Tongue (tissue), 2 donors: Measurements from ENCODE around the gene UGGT1. TPM values are rescaled to one million over a fixed set of nuclear protein-coding genes. Genes with fewer than 3 reads are reported as not detected.

Experiments used
- DNase-seq: peaks from one replicate; pipeline ENCODE4 v3.0.0-alpha.2; 2015
- total RNA-seq: library from RNA; depleted of rRNA; stranded (reverse); fragments of >200 nt; gene quantifications from one replicate; pipeline ENCODE4 v1.2.3, GENCODE V29; 2014

The UGGT1 gene
- 57.2 TPM for total RNA-seq

DNA sequence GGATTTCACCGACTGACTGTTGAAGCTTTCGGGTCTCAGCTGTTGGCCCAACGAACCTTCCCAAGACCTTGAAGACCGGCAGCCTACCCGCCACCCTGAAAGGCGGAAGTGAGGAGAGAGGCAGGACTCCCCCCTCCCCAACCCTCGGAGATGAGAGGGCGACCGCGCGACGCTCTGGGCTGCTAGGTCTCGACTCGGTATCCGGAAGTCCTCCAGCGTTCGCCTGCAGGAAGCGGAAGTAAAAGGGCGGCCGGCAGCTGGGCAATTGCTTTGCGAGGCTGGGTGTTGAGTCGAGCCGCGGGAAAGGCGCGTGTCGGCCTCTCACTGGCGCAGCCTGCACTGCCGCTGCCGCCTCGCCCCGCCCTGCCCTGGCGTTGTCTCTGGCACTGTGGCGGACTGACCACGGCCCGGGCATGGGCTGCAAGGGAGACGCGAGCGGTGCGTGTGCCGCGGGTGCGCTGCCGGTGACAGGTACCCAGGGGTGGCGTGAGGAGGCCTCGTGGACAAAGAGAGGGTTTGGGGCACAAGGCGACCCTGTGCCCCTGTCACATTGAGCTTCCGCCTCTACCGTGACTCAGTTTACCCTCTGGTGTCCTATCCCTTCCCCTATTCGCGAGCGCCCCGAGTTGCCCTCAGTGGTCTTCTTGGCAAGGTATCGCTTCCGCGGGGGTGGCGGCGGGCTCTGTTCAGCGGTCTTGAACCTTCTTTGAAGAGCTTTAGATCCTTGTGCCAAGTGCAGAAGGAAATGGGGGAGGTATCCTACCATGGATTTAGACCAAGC, at the start of gene UGGT1:
TSS of gene UGGT1 (plus strand) at position 256 of the 781 bp plus-strand sequence. CDS start at position 414, 158 bp downstream.
- peak; percentile 98 for DNase-seq

- DNase-seq: no peak
These were observed 49.4 kb upstream of the UGGT1 start for GRCh38 chr2:128041561-128041960.

- no peak for DNase-seq
These were observed 48.0 kb upstream of the UGGT1 start for GRCh38 chr2:128043041-128043440.

DNA sequence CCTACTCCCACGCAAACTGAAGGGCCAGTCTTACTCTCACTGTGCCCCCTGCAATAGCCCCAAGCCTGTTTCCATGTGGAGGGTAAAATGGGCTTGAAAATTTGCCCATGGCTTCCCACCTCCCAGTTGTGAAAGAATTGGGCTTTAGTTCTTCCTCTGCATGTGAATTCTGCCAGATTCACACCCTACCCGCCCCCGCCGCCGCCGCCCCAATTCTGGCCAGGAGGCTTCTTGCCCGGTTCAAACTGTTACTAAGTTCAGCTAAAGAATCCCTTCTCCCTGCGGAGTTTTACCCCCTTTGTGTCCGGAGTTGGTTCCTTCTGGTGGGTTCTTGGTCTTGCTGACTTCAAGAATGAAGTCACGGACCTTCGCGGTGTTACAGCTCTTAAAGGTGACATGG, 37.7 kb upstream of the UGGT1 start:
- no peak for DNase-seq

- DNase-seq: no peak
These were observed 36.7 kb upstream of the UGGT1 start for GRCh38 chr2:128054104-128054885.

- DNase-seq: no peak
These were observed 33.7 kb upstream of the UGGT1 start for GRCh38 chr2:128057334-128057733.

- no peak for DNase-seq
These were observed 32.9 kb upstream of the UGGT1 start for GRCh38 chr2:128058114-128058513.

GRCh38 chr2:128062571-128062970, 28.4 kb upstream of the UGGT1 start:
- DNase-seq: no peak

- DNase-seq: no peak
These were observed 26.6 kb upstream of the UGGT1 start for GRCh38 chr2:128064353-128064752.

GRCh38 chr2:128069769-128070168, 21.2 kb upstream of the UGGT1 start:
- no peak for DNase-seq

- no peak for DNase-seq
These were observed 17.7 kb upstream of the UGGT1 start for GRCh38 chr2:128073278-128073677.

DNA sequence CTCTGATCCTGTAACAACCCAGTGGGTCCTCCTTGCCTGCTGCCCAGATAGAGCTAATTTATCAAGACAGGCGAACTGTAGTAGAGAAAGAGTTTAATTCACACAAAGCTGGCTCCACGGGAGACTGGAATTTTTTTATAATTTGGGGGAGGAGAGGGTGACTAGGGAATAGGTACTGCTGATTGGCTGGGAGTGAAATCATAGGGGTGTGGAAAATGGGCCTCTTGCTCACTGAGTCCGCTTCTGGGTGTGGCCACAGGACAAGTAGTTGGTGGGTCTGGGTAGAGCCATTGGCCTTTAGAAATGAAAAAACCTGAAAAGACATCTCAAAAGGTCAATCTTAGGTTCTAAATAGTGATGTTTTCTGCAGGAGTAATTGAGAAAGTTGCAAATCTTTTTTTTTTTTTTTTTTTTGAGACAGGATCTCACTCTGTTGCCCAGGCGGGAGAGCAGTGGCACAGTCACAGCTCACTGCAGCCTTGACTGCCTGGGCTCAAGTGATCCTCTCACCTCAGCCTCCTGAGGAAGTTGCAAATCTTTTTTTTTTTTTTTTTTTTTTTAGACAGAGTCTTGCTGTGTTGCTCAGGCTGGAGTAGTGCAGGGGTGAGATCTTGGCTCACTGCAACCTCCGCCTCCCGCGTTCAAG, 14.4 kb upstream of the UGGT1 start:
- DNase-seq: no peak

DNA sequence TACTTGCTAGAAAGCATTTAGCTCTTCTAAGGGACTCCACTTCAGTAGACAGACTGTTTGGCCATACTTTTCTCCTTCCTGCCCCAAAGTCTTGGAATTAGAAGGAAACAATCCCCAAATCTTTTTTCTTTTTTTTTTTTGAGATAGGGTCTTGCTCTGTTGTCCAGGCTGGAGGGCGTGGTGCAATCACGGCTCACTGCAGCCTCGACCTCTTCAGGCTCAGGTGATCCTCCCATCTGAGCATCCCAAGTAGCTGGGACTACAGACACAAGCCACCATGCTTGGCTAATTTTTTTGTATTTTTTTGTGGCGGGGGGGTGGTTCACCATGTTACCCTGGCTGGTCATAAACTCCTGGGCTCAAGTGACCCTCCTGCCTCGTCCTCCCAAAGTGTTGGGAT, 6.2 kb upstream of the UGGT1 start:
- no peak for DNase-seq

DNA sequence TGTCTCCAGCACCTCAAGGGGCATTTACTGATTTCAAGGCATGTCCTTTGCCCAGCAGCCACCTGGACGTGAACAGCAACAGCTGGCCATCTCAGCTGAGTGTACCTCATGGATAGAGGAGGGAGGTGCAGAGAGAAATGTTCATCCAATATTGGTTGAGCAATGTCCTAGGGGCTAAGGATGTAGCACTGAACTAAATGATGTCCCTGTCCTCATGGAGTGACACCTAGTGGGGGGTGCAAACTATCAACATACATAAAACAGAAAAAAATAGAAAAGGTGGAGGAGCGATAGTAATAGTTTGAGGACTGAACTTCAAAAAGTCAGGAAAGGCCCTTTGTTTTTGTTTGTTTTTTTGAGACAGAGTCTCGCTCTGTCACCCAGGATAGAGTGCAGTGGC, 4.8 kb upstream of the UGGT1 start:
- DNase-seq: no peak

DNA sequence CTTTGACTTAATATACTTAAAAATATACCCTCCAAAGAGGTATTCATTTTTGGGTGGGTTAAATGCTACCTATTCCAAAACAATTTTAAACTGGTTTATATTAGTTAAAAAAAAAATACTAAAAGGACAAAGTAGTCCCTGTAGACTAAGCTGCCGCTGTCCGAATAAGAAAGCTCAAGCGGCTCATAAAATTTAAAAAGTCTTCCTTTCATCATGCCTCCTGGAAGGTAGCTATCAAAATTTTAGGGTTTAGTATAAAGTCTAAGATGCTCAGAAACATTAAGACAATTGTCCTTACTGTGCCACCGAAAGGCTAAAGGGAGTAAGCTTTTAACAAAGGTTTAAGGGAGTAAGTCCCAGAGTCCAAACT, 440 bp upstream of the UGGT1 start:
- no peak for DNase-seq

DNA sequence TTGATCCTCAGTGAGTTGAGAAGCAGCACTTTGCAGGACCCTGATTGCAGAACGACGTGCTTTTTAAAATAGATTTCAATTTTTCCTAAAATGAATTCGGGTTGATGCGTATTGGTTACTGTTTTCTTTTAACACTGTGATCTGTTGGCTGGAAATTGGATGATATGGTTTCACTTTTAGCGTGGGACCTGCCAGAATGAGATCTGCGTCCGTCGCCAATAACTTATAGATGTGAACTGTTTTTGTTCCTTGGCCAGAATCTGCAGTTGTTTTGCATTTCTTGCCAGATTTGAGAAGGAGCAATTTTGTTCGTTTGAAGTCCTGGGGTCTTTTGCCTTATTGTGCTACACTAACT, 703 bp downstream of the UGGT1 start:
- peak; percentile 43 for DNase-seq

GRCh38 chr2:128092656-128093055, 1.7 kb downstream of the UGGT1 start:
- DNase-seq: no peak

- no peak for DNase-seq
These were observed 2.8 kb downstream of the UGGT1 start for GRCh38 chr2:128093762-128094161.

DNA sequence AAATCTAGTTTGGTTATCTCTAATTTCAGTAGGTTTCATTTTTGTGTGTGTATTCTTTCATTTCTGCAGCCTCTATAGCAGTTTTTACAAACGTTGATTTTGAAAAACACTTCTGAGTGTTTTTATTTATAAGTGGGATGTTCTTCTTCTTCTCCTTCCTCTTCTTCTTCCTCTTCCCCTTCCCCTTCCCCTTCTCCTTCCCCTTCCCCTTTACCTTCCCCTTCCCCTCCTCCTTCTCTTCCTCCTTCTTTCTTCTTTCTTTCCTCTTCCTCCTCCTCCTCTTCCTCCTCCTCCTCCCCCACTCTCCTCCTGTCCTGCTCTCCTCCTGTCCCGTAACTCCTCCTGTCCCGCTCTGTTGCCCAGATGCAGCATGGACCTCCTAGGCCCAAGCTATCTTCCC, 4.2 kb downstream of the UGGT1 start:
- DNase-seq: no peak

DNA sequence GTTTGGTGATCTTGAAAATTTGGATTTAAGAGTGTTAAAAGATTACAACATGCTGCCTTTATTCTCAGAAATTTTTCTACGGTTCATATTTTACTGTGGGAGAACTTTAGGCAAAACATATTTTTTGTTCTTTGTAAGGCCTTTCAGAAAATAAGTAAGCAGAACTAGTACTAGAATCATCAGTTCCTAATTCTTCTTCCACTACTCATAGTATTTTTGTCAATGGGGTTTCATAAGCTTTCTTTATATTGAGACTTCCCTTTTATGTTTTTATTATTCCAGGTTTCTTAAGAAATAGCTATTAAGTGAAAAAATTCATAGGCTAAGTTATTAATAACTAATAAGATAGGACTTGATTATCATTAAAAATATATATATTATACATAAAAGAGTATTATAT, 12.4 kb downstream of the UGGT1 start:
- DNase-seq: no peak

DNA sequence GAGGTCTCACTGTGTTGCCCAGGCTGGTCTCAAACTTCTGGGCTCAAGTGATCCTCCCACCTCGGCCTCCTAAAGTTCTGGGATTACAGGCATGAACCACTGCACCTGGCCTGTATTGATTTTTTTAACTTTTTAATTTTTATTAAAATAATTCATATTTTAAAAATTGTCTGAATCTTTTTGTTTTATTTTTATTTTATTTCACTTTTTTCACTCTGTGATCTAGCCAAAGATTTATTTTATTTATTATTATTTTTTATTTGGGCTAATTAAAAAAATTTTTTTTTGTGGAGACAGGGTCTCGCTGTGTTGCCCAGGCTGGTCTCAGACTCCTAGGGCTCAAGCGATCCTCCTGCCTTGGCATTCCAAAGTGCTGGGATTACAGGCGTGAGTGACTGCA, 14.1 kb downstream of the UGGT1 start:
- DNase-seq: no peak

GRCh38 chr2:128108166-128108565, 17.2 kb downstream of the UGGT1 start:
- DNase-seq: no peak

DNA sequence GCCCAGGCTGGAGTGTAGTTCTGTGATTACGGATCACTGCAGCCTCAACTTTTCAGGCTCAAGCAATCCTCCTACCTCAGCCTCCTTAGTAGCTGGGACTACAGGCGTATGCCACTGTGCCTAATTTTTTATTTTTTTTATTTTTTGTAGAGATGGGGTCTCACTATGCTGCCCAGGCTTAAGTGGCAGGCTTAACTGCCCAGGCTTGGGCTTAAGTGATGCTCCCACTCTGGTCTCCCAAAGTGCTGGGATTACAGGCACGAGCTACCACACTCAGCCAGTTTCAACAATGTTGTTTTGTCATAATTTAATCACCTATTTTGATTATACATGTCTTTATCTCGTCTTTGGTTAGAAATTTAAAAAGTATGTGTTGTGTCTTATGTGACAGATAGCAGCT, 18.2 kb downstream of the UGGT1 start:
- DNase-seq: no peak
